PFSK-1 (cell line): ENCODE results near the gene HLA-E.

Experiments used
- FOXP2 ChIP-seq: optimal IDR thresholded peaks from 2 replicates; pipeline ENCODE3; 2011; ENCODE audit warnings: borderline replicate concordance, control low read depth, inconsistent platforms; ENCODE audit not compliant: insufficient read depth; ENCODE audit errors: extremely low read length, extremely low read depth
- POLR2AphosphoS5 ChIP-seq: IDR thresholded peaks from 2 replicates; pipeline ENCODE4 v1.6.1; 2012; ENCODE audit warnings: low read depth, mild to moderate bottlenecking, control low read depth, low read length, moderate library complexity
- REST ChIP-seq, 2 experiments: IDR thresholded peaks; 2 replicates each; pipeline versions ENCODE4 v1.6.1 to v1.8.0; 2011 to 2012; ENCODE audit warnings: low read depth in 2 of 2, low read length in 2 of 2, control low read depth in 1 of 2, inconsistent platforms in 1 of 2, mild to moderate bottlenecking in 1 of 2, moderate library complexity in 1 of 2; ENCODE audit not compliant: insufficient read depth in 1 of 2
- SIN3A ChIP-seq: IDR thresholded peaks from 2 replicates; pipeline ENCODE4 v1.6.1; 2012; ENCODE audit warnings: mild to moderate bottlenecking, low read length, moderate library complexity, borderline replicate concordance; ENCODE audit not compliant: insufficient read depth
- TAF1 ChIP-seq: IDR thresholded peaks from 2 replicates; pipeline ENCODE4 v1.6.1; 2012; ENCODE audit warnings: low read length, control low read depth, borderline replicate concordance; ENCODE audit not compliant: insufficient read depth

The HLA-E gene

GRCh38 chr6:30481211-30481964, 7.9 kb upstream of the HLA-E start:
- TF ChIP-seq FOXP2 (no peak), REST (IDR thresholded peaks at IDR 0.05; ENCODE audit: insufficient read depth in 1 of 2, low read depth in 2 of 2, low read length in 2 of 2) (no peak), SIN3A (no peak), POLR2AphosphoS5 (no peak), TAF1 (no peak)

GRCh38 chr6:30483677-30484279, 5.5 kb upstream of the HLA-E start:
- TF ChIP-seq TAF1 (no peak), REST (IDR thresholded peaks at IDR 0.05; ENCODE audit: insufficient read depth in 1 of 2, low read depth in 2 of 2, low read length in 2 of 2) (no peak), FOXP2 (no peak), SIN3A (no peak), POLR2AphosphoS5 (no peak)

- TF ChIP-seq REST (IDR thresholded peaks at IDR 0.05; ENCODE audit: insufficient read depth in 1 of 2, low read depth in 2 of 2, low read length in 2 of 2) = no peak
- no peak for TF ChIP-seq FOXP2
- TF ChIP-seq TAF1 = no peak
- TF ChIP-seq POLR2AphosphoS5 = no peak
- TF ChIP-seq SIN3A = no peak
Measured at GRCh38 chr6:30485236-30485635, 4.1 kb upstream of the HLA-E start.

GRCh38 chr6:30487926-30488325, 1.4 kb upstream of the HLA-E start:
- TF ChIP-seq FOXP2 (no peak), POLR2AphosphoS5 (no peak), SIN3A (no peak), TAF1 (no peak), REST (IDR thresholded peaks at IDR 0.05; ENCODE audit: insufficient read depth in 1 of 2, low read depth in 2 of 2, low read length in 2 of 2) (no peak)
